Neural cell (in vitro differentiated cells): ENCODE measurements around the gene CILP. TPM values are rescaled to one million over a fixed set of nuclear protein-coding genes. Genes with fewer than 3 reads are reported as not detected.

Source experiments
- H2AFZ ChIP-seq: fragments of 200-600, 300-800 bp; sonication (generic), shearing (Covaris generic); 2 replicates; pipeline ENCODE4 v1.6.0; 2014; ENCODE audit warnings: low read depth, mild to moderate bottlenecking, antibody characterized with exemption, low read length, moderate library complexity
- H3F3A ChIP-seq: fragments of 200-600 bp; shearing (Covaris generic); 2 replicates; pipeline ENCODE4 v1.6.1; 2016; ENCODE audit warnings: mild to moderate bottlenecking, moderate library complexity, mixed read lengths, antibody characterized with exemption, low read length; ENCODE audit not compliant: insufficient read depth, poor library complexity, severe bottlenecking
- H3K27ac ChIP-seq: fragments of 200-600, 300-800 bp; sonication (generic), shearing (Covaris generic); 2 replicates; pipeline ENCODE4 v1.5.1; 2014; ENCODE audit warnings: mild to moderate bottlenecking, low read length, moderate library complexity
- H3K27me3 ChIP-seq: fragments of 300-800, 200-600 bp; sonication (generic), shearing (Covaris generic); 2 replicates; pipeline ENCODE4 v1.6.0; 2014; ENCODE audit warnings: mild to moderate bottlenecking, low read depth, low read length, moderate library complexity; ENCODE audit not compliant: insufficient read depth
- H3K36me3 ChIP-seq: fragments of 300-800, 200-600 bp; sonication (generic), shearing (Covaris generic); 2 replicates; pipeline ENCODE4 v1.5.1; 2014; ENCODE audit warnings: mild to moderate bottlenecking, antibody characterized with exemption, low read length, moderate library complexity; ENCODE audit not compliant: insufficient read depth
- H3K4me2 ChIP-seq: fragments of 300-800, 200-600 bp; sonication (generic), shearing (Covaris generic); 2 replicates; pipeline ENCODE4 v1.6.0; 2014; ENCODE audit warnings: mild to moderate bottlenecking, low read length
- H3K4me3 ChIP-seq: fragments of 300-800, 200-600 bp; sonication (generic), shearing (Covaris generic); 2 replicates; pipeline ENCODE4 v1.5.1; 2014; ENCODE audit warnings: mild to moderate bottlenecking, low read length, moderate library complexity
- H3K79me2 ChIP-seq: fragments of 200-600 bp; shearing (Covaris generic); replicated peaks from 2 replicates; pipeline ENCODE4 v1.6.0; 2014; ENCODE audit warnings: mild to moderate bottlenecking, low read length, moderate library complexity; ENCODE audit not compliant: insufficient read depth
- H3K9ac ChIP-seq: fragments of 300-800, 200-600 bp; sonication (generic), shearing (Covaris generic); 2 replicates; pipeline ENCODE4 v1.6.1; 2016; ENCODE audit warnings: mild to moderate bottlenecking, low read length, mixed read lengths
- H3K9me2 ChIP-seq: fragments of 200-600 bp; shearing (Covaris generic); 2 replicates; pipeline ENCODE4 v1.6.1; 2016; ENCODE audit warnings: mild to moderate bottlenecking, low read length, mixed read lengths; ENCODE audit not compliant: insufficient read depth
- H3K9me3 ChIP-seq: fragments of 200-600, 300-800 bp; sonication (generic), shearing (Covaris generic); 2 replicates; pipeline ENCODE4 v1.6.1; 2016; ENCODE audit warnings: mild to moderate bottlenecking, mixed run types, low read length, moderate library complexity, mixed read lengths
- H4K20me1 ChIP-seq: fragments of 200-600 bp; shearing (Covaris generic); 2 replicates; pipeline ENCODE4 v1.6.1; 2016; ENCODE audit warnings: mild to moderate bottlenecking, mixed run types; ENCODE audit not compliant: insufficient read depth
- CTCF ChIP-seq: fragments of 450-650 bp; IDR thresholded peaks from 2 replicates; pipeline ENCODE4 v1.5.1; 2014; ENCODE audit warnings: antibody characterized with exemption, mild to moderate bottlenecking, moderate library complexity; ENCODE audit not compliant: poor library complexity, severe bottlenecking
- EP300 ChIP-seq: fragments of 450-650 bp; conservative IDR thresholded peaks from 2 replicates; pipeline ENCODE4 v1.6.1; 2014; ENCODE audit warnings: antibody characterized with exemption, mild to moderate bottlenecking, moderate library complexity; ENCODE audit not compliant: poor library complexity, severe bottlenecking
- EZH2 ChIP-seq: fragments of 200-600, 300-800 bp; shearing (Covaris generic), sonication (generic); IDR thresholded peaks from 2 replicates; pipeline ENCODE4 v1.6.1; 2014; ENCODE audit warnings: antibody characterized with exemption, low read length, borderline replicate concordance, mild to moderate bottlenecking; ENCODE audit not compliant: insufficient read depth, poor library complexity, severe bottlenecking
- MXI1 ChIP-seq: fragments of 450-650 bp; conservative IDR thresholded peaks from 2 replicates; pipeline ENCODE4 v1.6.1; 2014; ENCODE audit warnings: antibody characterized with exemption, mild to moderate bottlenecking; ENCODE audit not compliant: poor library complexity, severe bottlenecking
- POLR2AphosphoS5 ChIP-seq: IDR thresholded peaks from 2 replicates; pipeline ENCODE4 v1.6.1; 2012
- RAD21 ChIP-seq: fragments of 450-650 bp; conservative IDR thresholded peaks from 2 replicates; pipeline ENCODE4 v1.6.1; 2014; ENCODE audit warnings: antibody characterized with exemption, mild to moderate bottlenecking, moderate library complexity
- REST ChIP-seq: IDR thresholded peaks from 2 replicates; pipeline ENCODE4 v1.6.1; 2012; ENCODE audit warnings: borderline replicate concordance
- SMC3 ChIP-seq: fragments of 450-650 bp; conservative IDR thresholded peaks from 2 replicates; pipeline ENCODE4 v1.6.1; 2014; ENCODE audit warnings: antibody characterized with exemption, mild to moderate bottlenecking, moderate library complexity; ENCODE audit not compliant: poor library complexity
- TAF1 ChIP-seq: IDR thresholded peaks from 2 replicates; pipeline ENCODE4 v1.6.1; 2012; ENCODE audit warnings: low read depth
- polyA plus RNA-seq: library from polyadenylated mRNA; depleted of rRNA; stranded (reverse); fragments of >200 nt; gene quantifications from 2 replicates; pipeline ENCODE4 v1.2.3, GENCODE V29; 2014

Gene CILP
- polyA plus RNA-seq, 1 donor from 2014 or later = 1.4 TPM

- no peaks in the 10 kb centered on the region for H4K20me1 ChIP-seq
- H3F3A ChIP-seq = no peaks in the 10 kb centered on the region
- H3K79me2 ChIP-seq = no peaks in the 10 kb centered on the region
- H3K36me3 ChIP-seq = no peaks in the 10 kb centered on the region
- H3K9me2 ChIP-seq = no peaks in the 10 kb centered on the region
- TF ChIP-seq MXI1 (no peak), EZH2 (no peak), RAD21 (no peak), EP300 (no peak), CTCF (no peak), SMC3 (no peak), POLR2AphosphoS5 (no peak), REST (no peak), TAF1 (no peak)
- H3K27ac ChIP-seq = no peak overlapping the region
- no peak overlapping the region for H3K9ac ChIP-seq
- H3K4me2 ChIP-seq = no peak overlapping the region
- H3K4me3 ChIP-seq = no peak overlapping the region
- no peak overlapping the region for H2AFZ ChIP-seq
- no peaks in the 10 kb centered on the region for H3K27me3 ChIP-seq
- no peaks in the 10 kb centered on the region for H3K9me3 ChIP-seq
Measured at GRCh38 chr15:65215496-65215895, 4.2 kb upstream of the CILP start.

- H3K4me2 ChIP-seq = no peak overlapping the region
- no peak for TF ChIP-seq TAF1
- TF ChIP-seq MXI1 = no peak
- no peak for TF ChIP-seq RAD21
- no peak for TF ChIP-seq POLR2AphosphoS5
- TF ChIP-seq EZH2 = no peak
- TF ChIP-seq CTCF = no peak
- TF ChIP-seq EP300 = no peak
- TF ChIP-seq REST = no peak
- TF ChIP-seq SMC3 = no peak
- H4K20me1 ChIP-seq = no peaks in the 10 kb centered on the region
- H3K9me2 ChIP-seq = no peaks in the 10 kb centered on the region
- no peaks in the 10 kb centered on the region for H3K9me3 ChIP-seq
- no peak overlapping the region for H3K9ac ChIP-seq
- H2AFZ ChIP-seq = no peak overlapping the region
- H3F3A ChIP-seq = no peaks in the 10 kb centered on the region
- no peaks in the 10 kb centered on the region for H3K36me3 ChIP-seq
- no peak overlapping the region for H3K4me3 ChIP-seq
- no peaks in the 10 kb centered on the region for H3K27me3 ChIP-seq
- no peaks in the 10 kb centered on the region for H3K79me2 ChIP-seq
- H3K27ac ChIP-seq = no peak overlapping the region
Measured at GRCh38 chr15:65214010-65214409, 2.7 kb upstream of the CILP start.
